Endothelial cell of umbilical vein (primary cell): ENCODE measurements around the gene CCL2. TPM values are rescaled to one million over a fixed set of nuclear protein-coding genes. Genes with fewer than 3 reads are reported as not detected.

ENCODE experiments used
- BruUV-seq: library from RNA; stranded (reverse); fragments of 400-500 nt; replicated peaks from 2 replicates; lab custom pipeline; 2021; lab: Mats Ljungman, UMichigan
- CTCF ChIA-PET: fragments of 300-600, 350-600 bp; sonication (Branson Sonifier 250); formaldehyde crosslinking; loops from one replicate; lab custom pipeline; 2021; ENCODE audit warnings: antibody characterized with exemption, inconsistent platforms; lab: Charles Lee
- POLR2A ChIA-PET: fragments of 300-600, 350-600 bp; sonication (Branson Sonifier 250); formaldehyde crosslinking; loops from one replicate; lab custom pipeline; 2021; ENCODE audit warnings: antibody characterized with exemption, inconsistent platforms; lab: Charles Lee
- DNase-seq: peaks from one replicate; pipeline ENCODE4 v3.0.0-alpha.2; 2011; ENCODE audit warnings: low read depth, low spot score
- FAIRE-seq: peaks from 2 replicates; lab custom pipeline; 2011; peaks lifted over from hg19 to GRCh38; lab: Jason Lieb, UNC
- H2AFZ ChIP-seq: 2 replicates; pipeline ENCODE4 v1.6.0; 2012; ENCODE audit warnings: low read depth, low read length, control low read depth, inconsistent platforms
- H3K27ac ChIP-seq: 2 replicates; pipeline ENCODE4 v1.5.1; 2011; ENCODE audit warnings: low read depth, mild to moderate bottlenecking, control low read depth, low read length, moderate library complexity; ENCODE audit not compliant: insufficient read depth
- H3K27me3 ChIP-seq, 2 experiments: 2 replicates each; pipeline versions ENCODE4 v1.6.0 to v1.6.1; 2011; ENCODE audit warnings: low read length in 2 of 2, mixed read lengths in 1 of 2; ENCODE audit not compliant: control insufficient read depth in 2 of 2, insufficient read depth in 2 of 2
- H3K36me3 ChIP-seq, 2 experiments: 2 replicates in 1 of 2; 3 replicates in 1 of 2; pipeline ENCODE4 v1.5.1; 2011; ENCODE audit warnings: low read length in 2 of 2, mild to moderate bottlenecking in 1 of 2, moderate library complexity in 1 of 2; ENCODE audit not compliant: control insufficient read depth in 2 of 2, insufficient read depth in 2 of 2; ENCODE audit errors: extremely low read depth in 1 of 2
- H3K4me1 ChIP-seq: 3 replicates; pipeline ENCODE4 v1.5.1; 2011; ENCODE audit warnings: mild to moderate bottlenecking, low read length; ENCODE audit not compliant: control insufficient read depth, insufficient read depth; ENCODE audit errors: extremely low read depth
- H3K4me2 ChIP-seq: 2 replicates; pipeline ENCODE4 v1.6.1; 2011; ENCODE audit warnings: low read length, control low read depth, mixed read lengths; ENCODE audit not compliant: insufficient read depth
- H3K4me3 ChIP-seq, 3 experiments: fragments of 200-600 bp in 1 of 3; sonication (generic), shearing (Covaris generic) in 1 of 3; replicated peaks in 1 of 3; 2 replicates each; pipeline ENCODE4 v1.5.1; 2011 to 2016; ENCODE audit warnings: control low read depth in 3 of 3, low read length in 3 of 3, mild to moderate bottlenecking in 2 of 3, inconsistent platforms in 1 of 3, low read depth in 1 of 3, moderate library complexity in 1 of 3; ENCODE audit not compliant: insufficient read depth in 1 of 3
- H3K79me2 ChIP-seq: 2 replicates; pipeline ENCODE4 v1.6.0; 2012; ENCODE audit warnings: low read length, inconsistent platforms; ENCODE audit not compliant: control insufficient read depth, insufficient read depth
- H3K9ac ChIP-seq: replicated peaks from 2 replicates; pipeline ENCODE3; 2011; ENCODE audit warnings: low read length, control low read depth; ENCODE audit not compliant: insufficient read depth; ENCODE audit errors: extremely low read depth
- H3K9me1 ChIP-seq: replicated peaks from 3 replicates; pipeline ENCODE4 v1.6.0; 2011; ENCODE audit warnings: mild to moderate bottlenecking, low read length; ENCODE audit not compliant: control insufficient read depth, insufficient read depth; ENCODE audit errors: extremely low read depth
- H3K9me3 ChIP-seq: replicated peaks from 2 replicates; pipeline ENCODE4 v1.5.1; 2012; ENCODE audit warnings: low read length, inconsistent platforms; ENCODE audit not compliant: control insufficient read depth, insufficient read depth
- H4K20me1 ChIP-seq: replicated peaks from 2 replicates; pipeline ENCODE3; 2011; ENCODE audit warnings: mild to moderate bottlenecking, low read length; ENCODE audit not compliant: control insufficient read depth, insufficient read depth; ENCODE audit errors: extremely low read depth
- CTCF ChIP-seq, 2 donors: IDR thresholded peaks; 1 replicate in 1 of 2; 2 replicates in 1 of 2; pipeline ENCODE4 v1.5.1; 2011; ENCODE audit warnings: low read length in 2 of 2, mild to moderate bottlenecking in 2 of 2, moderate library complexity in 2 of 2, control low read depth in 1 of 2, inconsistent platforms in 1 of 2, low read depth in 1 of 2; ENCODE audit not compliant: insufficient read depth in 1 of 2; ENCODE audit errors: extremely low read depth in 1 of 2
- EZH2 ChIP-seq: IDR thresholded peaks from 2 replicates; pipeline ENCODE4 v1.6.1; 2012; ENCODE audit warnings: borderline replicate concordance, low read depth, mild to moderate bottlenecking, moderate library complexity, low read length, inconsistent platforms; ENCODE audit not compliant: severe bottlenecking
- FOS ChIP-seq: IDR thresholded peaks from 2 replicates; pipeline ENCODE4 v1.6.1; 2011; ENCODE audit warnings: mild to moderate bottlenecking, low read length, moderate library complexity, borderline replicate concordance; ENCODE audit not compliant: insufficient read depth
- GATA2 ChIP-seq: IDR thresholded peaks from 2 replicates; pipeline ENCODE4 v1.7.0; 2011; ENCODE audit warnings: low read depth, mild to moderate bottlenecking, moderate library complexity, mixed read lengths, low read length; ENCODE audit not compliant: insufficient read length, insufficient read depth
- JUN ChIP-seq: IDR thresholded peaks from 2 replicates; pipeline ENCODE4 v1.6.1; 2011; ENCODE audit warnings: borderline replicate concordance, low read depth; ENCODE audit not compliant: insufficient read length, insufficient read depth
- MAX ChIP-seq: IDR thresholded peaks from 2 replicates; pipeline ENCODE4 v1.6.1; 2011; ENCODE audit not compliant: insufficient read depth, insufficient read length
- MYC ChIP-seq: IDR thresholded peaks from one replicate; pipeline ENCODE4 v1.6.1; 2011; ENCODE audit warnings: mild to moderate bottlenecking, low read depth, low read length
- POLR2A ChIP-seq: IDR thresholded peaks from 2 replicates; pipeline ENCODE4 v1.6.1; 2012; ENCODE audit warnings: low read depth, mild to moderate bottlenecking, control low read depth, low read length
- POLR2AphosphoS5 ChIP-seq: IDR thresholded peaks from 2 replicates; pipeline ENCODE4 v1.6.1; 2012; ENCODE audit warnings: low read depth, mild to moderate bottlenecking, control low read depth, low read length, moderate library complexity; ENCODE audit not compliant: insufficient read depth
- dilution Hi-C: fragments of 300-500 bp; cut with MboI; formaldehyde crosslinking; loops from one replicate; pipeline ENCODE4 v1.15.0; 2019; ENCODE audit warnings: low sequenced_read_pairs; ENCODE audit not compliant: extremely low pct_ligation_motif_present
- intact Hi-C: fragments of 100-400 bp; cut with micrococcal nuclease; formaldehyde crosslinking; loops from one replicate; pipeline ENCODE4 v1.10.0; 2022
- polyA plus RNA-seq, 4 experiments: library from polyadenylated mRNA; depleted of rRNA in 3 of 4; stranded (reverse) in 3 of 4; unstranded in 1 of 4; fragments of >200 nt; gene quantifications; 2 replicates each; pipeline versions ENCODE4 v1.2.1 to v1.2.3, GENCODE V29; 2011 to 2012; ENCODE audit warnings: missing spikeins in 1 of 4
- total RNA-seq: library from RNA; stranded (reverse); gene quantifications from 2 replicates; pipeline ENCODE4 v1.2.3, GENCODE V29; 2021

The CCL2 gene
- total and polyA plus RNA-seq, 2 donors (not counting 3 experiments of a cell fraction or from before 2014, with no cell fraction given) = 238 to 599 TPM

- CTCF ChIA-PET = interaction anchor here (1.4 to 4.5 kb wide), 4 partner anchors 15 to 141 kb away, joined by 4 to 19 read pairs (median 8); no protein-coding TSS in a partner anchor
These were observed 34.9 kb upstream of the CCL2 start for GRCh38 chr17:34220045-34220751.

More at GRCh38 chr17:34220045-34220751, 34.9 kb upstream of the CCL2 start:
- Histone ChIP-seq H3K79me2 (no peaks in the 10 kb centered on the region), H3K4me1 (peaks cover 4% of the 10 kb centered on the region), H2AFZ (no peak overlapping the region), H3K9me1 (no peaks in the 10 kb centered on the region), H4K20me1 (no peaks in the 10 kb centered on the region), H3K9me3 (no peaks in the 10 kb centered on the region), H3K9ac (no peak overlapping the region), H3K27me3 (peaks cover 10 to 12% of the 10 kb centered on the region in 2 experiments), H3K36me3 (no peaks in the 10 kb centered on the region), H3K27ac (no peak overlapping the region), H3K4me3 (no peak overlapping the region), H3K4me2 (no peak overlapping the region)
- no peak for FAIRE-seq
- dilution Hi-C loops (loop anchor here (25.0 kb wide), 1 partner anchor 92 kb away; the partner anchor contains the start of gene CCL8), intact Hi-C loops (no loop called here)
- BruUV-seq = no TSS peak
- POLR2A ChIA-PET = no interaction called here
- TF ChIP-seq POLR2A = no peak
- TF ChIP-seq GATA2 = no peak
- no peak for TF ChIP-seq CTCF (IDR thresholded peaks at IDR 0.05; ENCODE audit: extremely low read depth in 1 of 2, insufficient read depth in 1 of 2, low read depth in 1 of 2, low read length in 2 of 2)
- TF ChIP-seq POLR2AphosphoS5 = no peak
- no peak for TF ChIP-seq MAX
- no peak for TF ChIP-seq MYC
- no peak for TF ChIP-seq EZH2
- TF ChIP-seq FOS = no peak
- TF ChIP-seq JUN = no peak
- no peak for DNase-seq
